Heart left ventricle (tissue), 16 donors: Measurements from ENCODE around the gene SEL1L2. TPM values are rescaled to one million over a fixed set of nuclear protein-coding genes. Genes with fewer than 3 reads are reported as not detected.

ENCODE experiments used
- ATAC-seq, 4 donors: fragments of 200-7000 bp; cut with Tn5 transposase; one replicate each; pipeline ENCODE4 v1.9.1; 2020 to 2022; ENCODE audit warnings: moderate library complexity in 4 of 4, mild to moderate bottlenecking in 3 of 4, moderate number of reproducible peaks in 1 of 4
- DNase-seq, 5 donors: peaks; one replicate each; pipeline ENCODE4 v3.0.0-alpha.2; 2020
- H3K27ac ChIP-seq, 12 donors: fragments of 200-600 bp; sonication (generic) in 4 of 12; one replicate each; pipeline versions ENCODE4 v1.5.0 to v1.8.0; 2016 to 2022; ENCODE audit warnings: mild to moderate bottlenecking in 2 of 12
- H3K27me3 ChIP-seq, 9 donors: fragments of 200-600 bp; sonication (generic) in 2 of 9; one replicate each; pipeline versions ENCODE4 v1.5.1 to v1.8.0; 2016 to 2022; ENCODE audit warnings: mild to moderate bottlenecking in 3 of 9
- H3K36me3 ChIP-seq, 9 donors: fragments of 200-600 bp; sonication (generic) in 2 of 9; one replicate each; pipeline versions ENCODE4 v1.5.0 to v1.8.0; 2018 to 2022; ENCODE audit warnings: mild to moderate bottlenecking in 2 of 9
- H3K4me1 ChIP-seq, 12 donors: fragments of 200-600 bp; sonication (generic) in 4 of 12; one replicate each; pipeline versions ENCODE4 v1.5.0 to v1.8.0; 2016 to 2022; ENCODE audit warnings: mild to moderate bottlenecking in 3 of 12
- H3K4me3 ChIP-seq, 12 donors: fragments of 200-600 bp; sonication (generic) in 4 of 12; one replicate each; pipeline versions ENCODE4 v1.5.0 to v1.8.0; 2017 to 2022; ENCODE audit warnings: mild to moderate bottlenecking in 9 of 12, moderate library complexity in 4 of 12
- H3K9me3 ChIP-seq, 12 donors: fragments of 200-600 bp; sonication (generic) in 4 of 12; one replicate each; pipeline versions ENCODE4 v1.5.0 to v1.8.0; 2016 to 2022; ENCODE audit warnings: mild to moderate bottlenecking in 1 of 12
- CTCF ChIP-seq, 12 donors: fragments of 200-600 bp; sonication (generic) in 4 of 12; IDR thresholded peaks; one replicate each; pipeline versions ENCODE4 v1.5.0 to v1.8.0; 2018 to 2022; ENCODE audit warnings: antibody characterized with exemption in 12 of 12, mild to moderate bottlenecking in 5 of 12
- POLR2A ChIP-seq, 2 donors: fragments of 450-650 bp; IDR thresholded peaks; one replicate each; pipeline ENCODE4 v1.6.1; 2017; ENCODE audit warnings: antibody characterized with exemption in 2 of 2, mild to moderate bottlenecking in 2 of 2, moderate library complexity in 2 of 2
- WGBS, 4 donors: extraction: QIAGEN DNeasy Blood & Tissue Kit in 2 of 4; methylation state at CpG; one replicate each; pipeline versions ENCODE4 v1.1.5 to v1.1.7; 2013 to 2018; 5-methylcytosine and 5-hydroxymethylcytosine counted together
- intact Hi-C, 10 donors: fragments of 100-400 bp; cut with DNase I; formaldehyde crosslinking; loops; one replicate each; pipeline versions ENCODE4 v1.11.1 to v1.14.2; 2022
- polyA plus RNA-seq, 2 donors: library from polyadenylated mRNA; stranded (reverse); fragments of 200-250 nt; gene quantifications; one replicate each; pipeline ENCODE4 v1.2.3, GENCODE V29; 2013
- total RNA-seq, 9 donors: library from RNA; depleted of rRNA in 2 of 9; stranded (reverse); fragments of >200 nt in 2 of 9; fragmentation: NEBNext Ultra II Directional in 3 of 9; extraction: Animal tissue kit (Norgen Biotek cat#: 25700) in 3 of 9; gene quantifications; one replicate each; pipeline versions ENCODE4 v1.1.0 to v1.2.4, GENCODE V29; 2016 to 2023
- donor health status: ischemic (EF 13 %, LVEDD 7.1; RV severe dilation, severe dysfunction).
- donor health status: healthy with polysubstance abuse.
- donor health status: DM: no; HTN: yes; CAD: no.
- donor health status: DM: no; HTN: no; CAD: no.
- donor health status: ischemic (EF 25% LVEDD 6.9; RV normal size, moderate dysfunction).
- donor health status: ischemic (EF 25% LVEDD 5.7; RV mildly dilated, moderate dysfunction).
- donor health status: healthy.
- donor health status: DM: yes; HTN: yes; CAD: no.
- donor health status: ischemic (EF 35%, LVEDD 5.7; RV mildly dilated, moderate dysfunction).
- donor health status: nonischemic (EF 11% LVEDD 7.7; RV severe dilation, severe dysfunction).
- donor health status: DM: yes; HTN: yes; CAD: no.
- donor health status: PGD.
- donor health status: ischemic (EF 29% LVEDD 5.4; RV normal size, mild dysfunction).
- donor health status: nonischemic (EF 23%, LVEDD 6.1; RV moderate dilation, normal function).

SEL1L2 gene
- total and polyA plus RNA-seq, 11 donors, result 0.59 to 10.5 (median 2.5) TPM; not detected in 1

- ATAC-seq (no peak), DNase-seq (no peak)
- intact Hi-C loops, result no loop called here
- no peak overlapping the region for H3K4me3 ChIP-seq
- WGBS, 4 donors, result 79 to 90% (median 89%) methylated on average over 1 of the region's 1 CpG
- H3K9me3 ChIP-seq, result peaks cover 0 to 29% (median 10%) of the 10 kb centered on the region in 12 donors
- TF ChIP-seq POLR2A (IDR thresholded peaks at IDR 0.05) (no peak), CTCF (IDR thresholded peaks at IDR 0.05) (no peak)
- H3K27me3 ChIP-seq, result peaks cover 0 to 12% (median 0%) of the 10 kb centered on the region in 9 donors
- no peaks in the 10 kb centered on the region for H3K36me3 ChIP-seq
- H3K4me1 ChIP-seq, result peaks cover 0 to 15% (median 0%) of the 10 kb centered on the region in 12 donors
- no peak overlapping the region for H3K27ac ChIP-seq
Observed at GRCh38 chr20:13991311-13991710, 897 bp upstream of the SEL1L2 start.

DNA sequence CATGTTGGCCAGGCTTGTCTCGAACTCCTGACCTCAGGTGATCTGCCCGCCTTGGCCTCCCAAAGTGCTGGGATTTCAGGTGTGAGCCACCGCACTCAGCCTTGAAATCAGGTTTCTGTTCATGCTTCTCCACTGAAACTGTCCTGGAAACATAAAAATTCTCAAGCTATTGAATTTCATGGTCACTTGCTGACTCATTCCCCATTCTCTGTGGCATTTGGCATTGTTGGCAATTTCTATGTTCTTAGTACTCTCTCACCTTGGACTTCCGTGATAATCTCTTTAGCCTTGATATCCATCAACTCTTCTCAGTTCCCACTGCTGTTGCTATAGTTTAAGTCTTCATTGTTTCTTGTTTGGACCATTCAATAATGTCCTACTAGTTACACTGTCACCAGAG, 6.2 kb downstream of the SEL1L2 start:
- DNase-seq, result no peak

DNA sequence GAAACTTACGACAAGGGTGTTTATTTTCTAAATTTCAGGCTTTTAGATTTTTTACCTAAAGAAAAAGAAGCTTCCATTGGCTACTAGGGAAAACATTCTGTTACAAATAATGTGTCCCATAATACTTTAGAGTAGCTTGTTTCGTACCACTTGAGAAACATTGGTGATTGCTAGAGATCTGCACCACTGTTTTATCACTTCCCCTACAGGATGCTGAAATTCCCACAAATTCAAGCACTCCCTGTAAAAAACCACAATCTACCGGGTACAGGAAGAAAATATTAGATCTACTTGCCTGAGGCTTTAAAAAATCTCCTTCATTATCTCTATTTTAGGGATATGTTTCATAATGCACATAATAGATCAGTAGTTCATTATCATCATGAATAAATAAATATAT, 29.9 kb downstream of the SEL1L2 start:
- DNase-seq (no peak), ATAC-seq (no peak)
- Histone ChIP-seq H3K27me3 (no peaks in the 10 kb centered on the region), H3K27ac (no peak overlapping the region), H3K9me3 (no peaks in the 10 kb centered on the region), H3K36me3 (no peaks in the 10 kb centered on the region), H3K4me3 (no peak overlapping the region), H3K4me1 (no peaks in the 10 kb centered on the region)
- intact Hi-C loops, result no loop called here
- 60 to 71% (median 66%) methylated on average over 3 of the region's 3 CpGs for WGBS, 4 donors
- no peak for TF ChIP-seq CTCF (IDR thresholded peaks at IDR 0.05)
- TF ChIP-seq POLR2A (IDR thresholded peaks at IDR 0.05), result no peak

More for the DNA sequence above, 6.2 kb downstream of the SEL1L2 start:
- Histone ChIP-seq H3K4me3 (no peak overlapping the region), H3K27ac (no peak overlapping the region), H3K27me3 (no peaks in the 10 kb centered on the region), H3K9me3 (peaks cover 0 to 3% (median 0%) of the 10 kb centered on the region in 12 donors), H3K36me3 (no peaks in the 10 kb centered on the region), H3K4me1 (no peaks in the 10 kb centered on the region)
- TF ChIP-seq POLR2A (IDR thresholded peaks at IDR 0.05) (no peak), CTCF (IDR thresholded peaks at IDR 0.05) (no peak)
- no peak for ATAC-seq
- intact Hi-C loops, result no loop called here
- 58 to 79% (median 71%) methylated on average over 4 of the region's 4 CpGs for WGBS, 4 donors

DNA sequence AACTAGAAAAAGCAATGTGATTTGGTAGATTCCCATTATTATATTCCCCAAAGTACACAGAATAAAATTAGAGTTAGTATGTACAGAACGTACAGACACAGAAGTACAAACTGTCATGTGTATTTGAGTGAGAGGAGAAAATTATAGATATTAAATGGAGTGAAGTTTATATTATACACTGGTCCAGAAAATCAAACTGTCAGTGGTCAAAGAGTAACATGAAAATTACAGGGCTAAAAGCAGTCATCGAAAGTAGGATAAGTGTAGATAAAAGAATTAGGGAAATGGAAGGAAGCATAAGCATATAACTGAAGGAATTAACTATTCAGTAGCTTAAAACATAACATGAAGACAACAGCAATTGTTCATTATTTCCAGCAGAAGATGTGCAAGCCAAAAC, 30.3 kb downstream of the SEL1L2 start:
- DNase-seq (no peak), ATAC-seq (no peak)
- Histone ChIP-seq H3K27ac (no peak overlapping the region), H3K36me3 (no peaks in the 10 kb centered on the region), H3K4me1 (no peaks in the 10 kb centered on the region), H3K4me3 (no peak overlapping the region), H3K9me3 (no peaks in the 10 kb centered on the region), H3K27me3 (no peaks in the 10 kb centered on the region)
- WGBS, 4 donors, result 72 to 80% (median 76%) methylated on average over 2 of the region's 2 CpGs
- intact Hi-C loops, result no loop called here
- TF ChIP-seq CTCF (IDR thresholded peaks at IDR 0.05), result no peak
- TF ChIP-seq POLR2A (IDR thresholded peaks at IDR 0.05), result no peak
